ENCODE measurements around the gene SRSF6.
A peak's percentile ranks its signal among the peaks of the same experiment; 100 is the strongest.
"Not testable (repeated sequence)": the region's sequence is repeated elsewhere in the genome, so short reads cannot be mapped to it uniquely, and the experiment has no call there.

SRSF6 gene

DNA sequence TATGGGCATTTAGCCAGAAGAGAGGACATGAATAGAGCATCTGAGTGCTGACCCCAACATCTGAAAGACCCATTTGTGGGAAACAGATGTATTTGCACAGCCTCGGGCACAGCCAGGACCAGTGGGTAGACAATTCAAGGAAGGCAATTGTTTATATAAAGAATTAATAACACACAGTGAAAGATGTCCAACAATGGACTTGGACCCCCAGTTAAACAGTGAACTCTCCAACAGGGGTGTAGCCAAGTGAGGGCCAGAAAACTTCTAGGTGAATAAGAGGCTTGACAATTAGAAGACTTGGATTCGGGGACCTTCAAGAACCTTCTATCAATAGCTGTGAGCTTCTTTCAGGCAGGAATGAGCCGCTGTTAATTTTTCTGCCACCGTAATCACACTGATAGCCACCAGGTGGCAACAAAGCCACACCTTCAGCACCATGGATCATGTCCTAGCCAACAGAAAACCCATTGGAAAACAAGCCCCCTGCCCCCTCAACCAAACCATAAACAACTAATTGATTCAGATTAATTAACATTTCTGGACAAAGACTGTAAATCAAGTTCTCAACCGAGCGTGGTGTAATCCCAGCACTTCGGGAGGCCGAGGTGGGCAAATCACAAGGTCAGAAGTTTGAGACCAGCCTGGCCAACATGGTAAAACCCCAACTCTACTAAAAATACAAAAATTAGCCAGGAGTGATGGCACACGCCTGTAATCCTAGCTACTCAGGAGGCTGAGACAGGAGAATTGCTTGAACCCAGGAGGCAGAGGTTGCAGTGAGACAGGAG is 8.8 kb upstream of the SRSF6 start:
- DNase-seq (ENCODE audit: low read depth in 2 of 2), result no peak

DNA sequence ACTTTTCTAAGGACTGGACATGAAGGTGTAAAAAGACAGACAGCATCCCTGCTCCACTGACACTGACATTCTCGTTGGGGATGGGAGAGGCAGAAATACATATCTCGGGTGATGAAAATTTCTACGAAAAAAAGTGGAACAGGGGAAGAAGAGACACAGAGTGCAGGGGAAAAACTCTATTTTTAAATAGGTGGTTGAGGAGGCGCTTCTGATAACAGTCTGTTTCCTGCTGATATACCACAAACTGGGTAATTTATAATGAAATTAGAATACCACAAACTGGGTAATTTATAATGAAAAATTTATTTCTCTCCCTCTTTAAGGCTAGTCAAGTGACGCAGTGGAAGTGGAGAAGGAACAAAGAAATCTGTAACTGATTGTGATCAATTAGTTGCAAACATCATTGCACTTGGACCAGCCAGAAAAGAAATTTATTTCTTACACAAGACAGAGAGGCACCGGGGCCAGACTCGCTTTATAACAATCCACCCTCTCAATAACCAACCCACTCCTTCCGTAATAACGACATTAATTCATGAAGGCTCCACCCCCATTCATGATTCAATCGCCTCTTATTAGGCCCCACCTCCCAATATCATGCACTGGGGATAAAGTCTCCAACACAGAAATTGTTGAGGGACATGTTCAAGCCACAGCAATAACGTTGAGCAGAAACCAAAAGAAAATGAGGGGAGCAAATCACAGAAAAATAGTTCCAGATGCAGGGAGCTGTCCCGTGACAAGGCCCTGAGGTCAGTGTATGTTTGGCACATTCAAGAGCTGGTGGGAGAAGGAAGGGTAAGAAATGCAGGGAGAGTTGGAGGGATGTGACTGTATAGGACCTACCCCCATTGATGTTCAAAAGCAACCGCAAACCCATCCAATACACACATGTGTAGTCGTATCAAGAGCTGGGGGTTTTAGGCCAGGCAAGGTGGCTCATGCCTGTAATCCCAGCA is 6.6 kb upstream of the SRSF6 start:
- DNase-seq (ENCODE audit: low read depth in 2 of 2), result no peak

GRCh38 chr20:43452404-43453126 is 5.1 kb upstream of the SRSF6 start:
- DNase-seq (ENCODE audit: low read depth in 2 of 2), result no peak

DNA sequence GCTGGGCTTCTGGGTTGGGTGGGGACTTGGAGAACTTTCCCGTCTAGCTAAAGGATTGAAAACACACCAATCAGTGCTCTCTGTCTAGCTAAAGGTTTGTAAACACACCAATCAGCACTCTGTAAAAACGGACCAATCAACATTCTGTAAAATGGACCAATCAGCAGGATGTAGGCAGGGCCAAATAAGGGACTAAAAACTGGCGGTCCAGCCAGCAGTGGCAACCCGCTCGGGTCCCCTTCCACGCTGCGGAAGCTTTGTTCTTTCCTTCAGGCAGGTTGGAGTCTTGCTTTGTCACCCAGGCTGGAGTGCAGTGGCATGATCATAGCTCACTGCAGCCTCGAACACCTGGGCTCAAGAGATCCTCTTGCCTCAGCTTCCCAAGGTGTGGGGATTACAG is 1.4 kb upstream of the SRSF6 start:
- not testable (repeated sequence) for DNase-seq (ENCODE audit: low read depth in 2 of 2)

DNA sequence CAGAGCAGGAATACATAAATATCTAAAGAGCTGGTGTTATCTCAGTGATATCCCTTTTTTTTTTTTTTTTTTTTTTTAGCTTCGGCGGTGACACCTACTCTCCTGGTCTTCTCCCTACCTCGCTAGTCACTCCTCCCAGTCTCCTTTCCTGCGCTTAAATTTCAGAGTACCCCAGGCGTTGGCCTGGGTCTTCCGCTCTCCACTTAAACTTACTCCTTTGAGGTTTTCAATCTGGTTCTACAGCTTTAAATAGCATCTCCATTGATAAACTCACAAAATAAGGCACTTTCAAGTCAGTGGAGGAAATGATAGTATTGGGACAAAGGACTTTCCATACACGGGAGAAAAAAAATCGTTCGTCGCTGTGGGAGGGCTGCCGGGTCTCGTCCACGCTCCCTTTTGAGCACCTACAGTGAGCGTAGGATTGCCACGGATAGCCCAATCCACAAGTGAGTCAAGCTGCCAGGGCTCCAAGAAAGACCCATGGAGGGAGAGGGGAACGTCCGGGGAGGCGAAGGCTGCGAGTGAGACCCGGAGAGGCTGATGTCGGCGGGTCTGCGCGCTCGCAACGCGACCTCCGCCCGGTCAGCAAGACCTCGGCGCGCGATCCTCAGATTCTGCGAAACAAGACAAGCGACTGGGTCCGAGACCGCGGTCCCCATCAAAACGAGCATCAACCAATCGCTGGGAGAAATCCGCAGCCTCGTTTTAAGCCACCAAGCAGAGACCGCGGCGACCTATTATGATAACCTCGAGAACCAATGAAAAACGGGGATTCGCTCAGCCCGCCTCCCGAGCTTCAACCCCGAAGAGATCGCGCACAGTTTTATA is 672 bp upstream of the SRSF6 start:
- DNase-seq (ENCODE audit: low read depth in 2 of 2), result peak; percentile 69 to 74

- no peak for DNase-seq (ENCODE audit: low read depth in 2 of 2)
Observed at GRCh38 chr20:43458422-43458924, 777 bp downstream of the SRSF6 start.

GRCh38 chr20:43459022-43459942 is 1.6 kb downstream of the SRSF6 start:
- no peak for DNase-seq (ENCODE audit: low read depth in 2 of 2)

DNA sequence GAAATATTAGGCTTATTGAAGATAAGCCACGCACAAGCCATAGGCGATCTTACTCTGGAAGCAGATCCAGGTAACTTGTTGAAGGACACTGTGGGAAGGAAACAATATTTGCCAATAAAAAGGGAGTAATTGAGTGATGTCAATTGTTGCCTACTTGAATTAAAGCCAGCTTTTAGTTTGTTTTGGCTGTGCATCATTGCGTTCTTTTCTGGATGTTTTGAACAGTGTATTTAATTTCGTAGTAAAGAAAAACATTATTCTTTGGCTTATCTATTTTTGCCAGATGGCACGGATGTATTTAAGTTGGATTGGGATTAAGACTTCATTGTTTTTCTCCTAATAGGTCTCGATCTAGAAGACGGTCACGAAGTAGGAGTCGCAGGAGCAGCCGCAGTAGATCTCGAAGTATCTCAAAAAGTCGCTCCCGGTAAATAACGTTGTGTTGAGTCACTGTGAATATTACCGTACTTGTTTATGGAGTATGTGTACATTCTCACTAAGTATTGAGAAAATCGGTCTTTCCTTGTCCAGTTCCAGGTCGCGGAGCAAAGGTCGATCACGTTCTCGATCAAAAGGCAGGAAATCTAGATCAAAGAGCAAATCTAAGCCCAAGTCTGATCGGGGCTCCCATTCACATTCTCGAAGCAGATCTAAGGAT is 2.6 kb downstream of the SRSF6 start:
- DNase-seq (ENCODE audit: low read depth in 2 of 2), result no peak

DNA sequence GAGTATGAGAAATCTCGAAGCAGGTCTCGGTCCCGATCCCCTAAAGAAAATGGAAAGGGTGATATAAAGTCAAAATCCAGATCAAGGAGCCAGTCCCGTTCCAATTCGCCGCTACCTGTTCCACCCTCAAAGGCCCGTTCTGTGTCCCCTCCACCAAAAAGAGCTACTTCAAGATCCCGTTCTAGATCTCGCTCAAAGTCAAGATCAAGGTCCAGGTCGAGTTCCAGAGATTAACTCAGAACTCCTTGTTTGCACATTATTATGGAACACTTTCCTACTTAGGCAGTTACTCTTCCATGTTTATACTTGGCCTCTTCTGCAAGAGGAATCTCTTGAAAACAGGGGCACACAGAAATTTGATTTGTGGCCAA is 3.1 kb downstream of the SRSF6 start:
- DNase-seq (ENCODE audit: low read depth in 2 of 2), result no peak

DNA sequence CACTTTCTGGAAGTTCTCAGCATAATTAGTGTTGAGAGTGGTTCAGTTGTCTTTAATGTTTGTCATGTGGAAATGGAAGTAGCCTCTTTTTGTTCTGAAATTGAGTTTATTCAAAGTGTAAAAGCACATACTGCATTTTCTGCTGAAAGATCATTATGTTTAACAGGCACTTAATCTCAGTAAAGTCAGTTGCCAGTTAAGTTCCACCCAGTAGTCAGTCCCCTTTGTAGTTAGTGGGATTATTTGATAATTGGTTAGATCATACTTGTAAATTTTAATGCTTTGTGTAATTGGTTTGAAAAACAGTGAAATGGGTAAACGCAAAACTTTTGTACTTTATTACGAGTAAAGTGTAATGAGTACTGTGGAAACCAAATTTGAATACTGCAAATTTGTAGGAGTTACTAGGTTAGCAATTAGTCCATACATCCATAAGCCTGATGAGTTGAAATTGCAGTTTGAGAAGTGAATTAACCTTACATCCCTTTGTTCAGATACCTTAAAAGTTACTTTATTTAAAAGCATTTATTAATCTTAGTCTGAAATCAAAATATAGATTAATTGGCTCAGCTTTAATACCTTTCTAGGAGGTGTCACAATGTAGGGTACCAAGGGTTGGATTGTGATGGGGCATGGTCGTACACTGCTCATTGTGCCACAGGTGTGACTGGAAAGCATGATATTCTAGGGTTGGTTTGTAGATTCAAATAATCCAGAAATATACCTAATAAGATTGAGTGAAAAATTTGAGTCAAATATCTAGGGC is 4.4 kb downstream of the SRSF6 start:
- no peak for DNase-seq (ENCODE audit: low read depth in 2 of 2)

DNA sequence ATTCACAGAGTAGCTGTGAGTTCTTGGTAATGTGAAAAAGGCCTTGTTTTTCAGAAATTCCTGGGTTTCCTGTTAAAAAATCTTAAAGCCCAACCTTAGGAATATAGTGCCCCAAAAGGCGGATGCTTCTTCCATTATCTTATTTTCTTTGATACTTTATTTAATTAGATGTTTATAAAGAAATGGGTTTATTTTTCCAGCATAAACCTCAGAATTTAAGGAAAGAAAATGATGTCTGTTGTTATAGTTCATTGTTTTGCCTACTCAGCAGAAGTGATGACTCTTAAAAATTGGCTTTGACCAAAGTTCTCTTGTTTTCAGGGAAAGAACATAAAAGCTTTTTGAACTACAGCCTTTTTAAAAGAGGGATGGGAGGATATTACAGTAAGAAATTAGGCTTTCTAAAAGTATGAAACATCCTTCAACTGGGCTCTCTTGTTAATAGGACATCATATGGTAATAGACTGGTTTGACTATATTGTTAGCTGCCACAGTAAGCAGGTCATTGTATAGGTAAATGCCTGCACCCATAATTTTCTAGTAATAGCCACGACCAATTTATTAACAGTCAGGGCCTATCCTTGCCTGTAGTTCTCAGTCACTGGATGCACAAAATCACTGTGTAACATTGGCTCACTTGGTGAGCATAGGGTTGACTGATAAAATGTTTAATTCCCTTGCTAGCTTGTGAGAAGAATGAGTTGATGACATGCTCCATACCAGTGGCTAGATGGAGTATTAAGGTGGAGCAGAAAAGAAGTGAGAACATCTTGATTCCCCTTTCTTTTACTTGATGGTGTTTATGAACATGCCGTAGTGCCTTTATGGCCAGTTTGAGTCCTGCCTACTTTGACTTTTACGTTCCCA is 5.2 kb downstream of the SRSF6 start:
- no peak for DNase-seq (ENCODE audit: low read depth in 2 of 2)

GRCh38 chr20:43463527-43464218 is 6.0 kb downstream of the SRSF6 start:
- DNase-seq (ENCODE audit: low read depth in 2 of 2), result no peak

DNA sequence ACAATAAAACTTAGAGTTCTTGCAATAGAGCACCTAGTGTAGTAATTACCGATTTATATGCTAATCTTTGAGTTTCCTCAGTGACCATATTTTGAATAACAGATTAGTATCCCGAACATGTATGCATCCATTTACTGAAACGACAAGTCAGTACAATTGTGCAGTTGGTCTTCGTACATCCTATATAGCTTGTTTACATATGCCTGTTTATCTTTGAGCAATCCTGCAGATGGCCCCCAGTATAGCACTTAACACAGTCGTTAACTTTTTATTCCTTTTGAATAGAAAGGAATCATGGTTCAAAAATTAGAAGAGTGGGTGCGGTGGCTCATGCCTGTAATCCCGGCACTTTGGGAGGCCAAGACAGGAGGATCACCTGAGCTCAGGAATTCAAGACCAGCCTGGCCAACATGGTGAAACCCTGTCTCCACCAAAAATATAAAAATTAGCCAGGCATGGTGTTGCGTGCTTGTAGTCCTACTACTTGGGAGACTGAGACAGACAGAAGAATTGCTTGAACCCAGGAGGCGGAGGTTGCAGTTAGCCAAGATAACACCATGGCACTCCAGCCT is 6.6 kb downstream of the SRSF6 start:
- DNase-seq (ENCODE audit: low read depth in 2 of 2), result no peak

GRCh38 chr20:43465625-43465943 is 7.9 kb downstream of the SRSF6 start:
- DNase-seq (ENCODE audit: low read depth in 2 of 2), result no peak

DNA sequence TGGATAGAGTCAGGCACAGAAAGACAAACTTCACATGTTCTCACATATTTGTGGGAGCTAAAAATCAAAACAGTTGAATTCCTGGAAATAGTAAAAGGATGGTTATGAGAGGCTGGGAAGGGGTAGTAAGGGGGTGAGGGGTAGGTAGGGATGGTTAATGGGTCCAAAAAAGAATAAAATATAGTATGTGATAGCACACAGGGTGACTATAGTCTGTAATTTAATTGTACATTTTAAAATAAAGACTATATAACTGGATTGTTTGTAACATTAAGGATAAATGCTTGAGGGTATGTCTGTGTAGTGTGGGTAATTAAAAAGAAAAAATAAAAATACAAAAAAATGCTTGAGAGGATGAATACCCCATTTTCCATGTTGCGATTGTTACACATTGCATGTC is 9.9 kb downstream of the SRSF6 start:
- no peak for DNase-seq (ENCODE audit: low read depth in 2 of 2)

- no peak for DNase-seq (ENCODE audit: low read depth in 2 of 2)
Observed at GRCh38 chr20:43472671-43473380, 15.1 kb downstream of the SRSF6 start.

All from fibroblast of skin of left biceps (primary cell).